ENCODE results near the gene ITGA2B.
A peak's percentile ranks its signal among the peaks of the same experiment; 100 is the strongest.
"Not testable (repeated sequence)": the region's sequence is repeated elsewhere in the genome, so short reads cannot be mapped to it uniquely, and the experiment has no call there.

The ITGA2B gene

GRCh38 chr17:44333371-44333770, 56.1 kb downstream of the ITGA2B start:
- CTCF ChIA-PET, result interaction anchor here (3.9 kb wide), 1 partner anchor 11 kb away, joined by 28 read pairs; the partner anchor contains the start of gene GRN
- no peak for DNase-seq (ENCODE audit: extremely low spot score)
- POLR2A ChIA-PET, result interaction anchor here (1.8 kb wide), 1 partner anchor 12 kb away, joined by 9 read pairs; the partner anchor contains the start of gene GRN
- TF ChIP-seq LEF1 (IDR thresholded peaks at IDR 0.05; ENCODE audit: borderline replicate concordance) (no peak), ZNF384 (IDR thresholded peaks at IDR 0.05) (no peak), FOXA1 (IDR thresholded peaks at IDR 0.05) (no peak), SUZ12 (IDR thresholded peaks at IDR 0.05) (no peak), CTBP1 (IDR thresholded peaks at IDR 0.05; ENCODE audit: borderline replicate concordance) (no peak), TARDBP (IDR thresholded peaks at IDR 0.05) (no peak), FOXM1 (IDR thresholded peaks at IDR 0.05; ENCODE audit: borderline replicate concordance) (no peak), ELF4 (IDR thresholded peaks at IDR 0.05) (no peak)

- ChIA-PET CTCF (interaction anchor here (0.7 to 3.9 kb wide), 12 partner anchors 10 to 485 kb away, joined by 3 to 28 read pairs (median 4); partner anchors contain the start of genes GRN, TMUB2 and UBTF), POLR2A (interaction anchor here (1.6 to 1.9 kb wide), 2 partner anchors 14 to 122 kb away, joined by 6 to 9 read pairs; partner anchors contain the start of gene GRN)
- peak; percentile 72 for DNase-seq (ENCODE audit: extremely low spot score)
- peak; percentile 86 for TF ChIP-seq PKNOX1 (IDR thresholded peaks at IDR 0.05)
- TF ChIP-seq BHLHE40 (IDR thresholded peaks at IDR 0.05; ENCODE audit: borderline replicate concordance), result no peak
Measured at GRCh38 chr17:44331249-44331760, 58.1 kb downstream of the ITGA2B start.

- CTCF ChIA-PET, result interaction anchor here (1.1 to 3.9 kb wide), 8 partner anchors 15 to 484 kb away, joined by 3 to 28 read pairs (median 4); partner anchors contain the start of genes GRN and UBTF
- POLR2A ChIA-PET, result interaction anchor here (1.6 to 1.9 kb wide), 2 partner anchors 15 to 121 kb away, joined by 6 to 9 read pairs; partner anchors contain the start of gene GRN
- DNase-seq (ENCODE audit: extremely low spot score), result not testable (repeated sequence)
Measured at GRCh38 chr17:44330263-44330662, 59.2 kb downstream of the ITGA2B start.

- DNase-seq (ENCODE audit: extremely low spot score); CTCF ChIA-PET: not testable (repeated sequence)
- POLR2A ChIA-PET, result interaction anchor here (1.9 kb wide), 1 partner anchor 120 kb away, joined by 6 read pairs; no protein-coding TSS in a partner anchor
Measured at GRCh38 chr17:44329516-44329915, 59.9 kb downstream of the ITGA2B start.

- TF ChIP-seq TARDBP (IDR thresholded peaks at IDR 0.05) (no peak), PKNOX1 (IDR thresholded peaks at IDR 0.05) (no peak), SP1 (IDR thresholded peaks at IDR 0.05) (no peak), LEF1 (IDR thresholded peaks at IDR 0.05; ENCODE audit: borderline replicate concordance) (no peak), ARNT (IDR thresholded peaks at IDR 0.05) (no peak), NFRKB (IDR thresholded peaks at IDR 0.05) (no peak), SUZ12 (IDR thresholded peaks at IDR 0.05) (no peak), BHLHE40 (IDR thresholded peaks at IDR 0.05; ENCODE audit: borderline replicate concordance) (no peak)
- ChIA-PET CTCF (interaction anchor here (0.6 to 1.2 kb wide), 3 partner anchors 12 to 117 kb away, joined by 3 to 5 read pairs (median 3); no protein-coding TSS in a partner anchor), POLR2A (interaction anchor here (0.9 to 1.1 kb wide), 3 partner anchors 108 to 195 kb away, joined by 3 to 4 read pairs (median 4); partner anchors contain the start of gene UBTF)
- DNase-seq (ENCODE audit: extremely low spot score), result no peak
Measured at GRCh38 chr17:44327715-44328449, 61.6 kb downstream of the ITGA2B start.

- TF ChIP-seq PKNOX1 (IDR thresholded peaks at IDR 0.05), result no peak
- TF ChIP-seq L3MBTL2 (conservative IDR thresholded peaks at IDR 0.05), result peak; percentile 89
- TF ChIP-seq ZNF384 (IDR thresholded peaks at IDR 0.05), result no peak
- peak; percentile 94 for TF ChIP-seq FOXM1 (IDR thresholded peaks at IDR 0.05; ENCODE audit: borderline replicate concordance)
- CTCF ChIA-PET, result interaction anchor here (0.6 to 1.2 kb wide), 6 partner anchors 17 to 117 kb away, joined by 3 to 4 read pairs (median 4); partner anchors contain the start of gene GRN
- DNase-seq (ENCODE audit: extremely low spot score), result peak; percentile 90
- POLR2A ChIA-PET, result interaction anchor here (0.6 to 1.5 kb wide), 11 partner anchors 10 to 203 kb away, joined by 3 to 8 read pairs (median 3); partner anchors contain the start of genes GRN, HDAC5 and TMUB2
Measured at GRCh38 chr17:44326861-44327444, 62.5 kb downstream of the ITGA2B start.
